HFF-Myc (cell line): Measurements from ENCODE around the gene SEPTIN2.
"Not testable (repeated sequence)": the region's sequence is repeated elsewhere in the genome, so short reads cannot be mapped to it uniquely, and the experiment has no call there.

Experiments used
- DNase-seq: peaks from one replicate; pipeline ENCODE4 v3.0.0-alpha.2; 2011; ENCODE audit warnings: low read depth; ENCODE audit errors: extremely low read depth
- H3K4me3 ChIP-seq: replicated peaks from 2 replicates; pipeline ENCODE4 v1.5.1; 2011; ENCODE audit warnings: low read depth, mild to moderate bottlenecking, control low read depth, low read length
- CTCF ChIP-seq: IDR thresholded peaks from 2 replicates; pipeline ENCODE4 v1.5.1; 2012; ENCODE audit warnings: mild to moderate bottlenecking, low read depth, low read length, control low read depth; ENCODE audit errors: missing control alignments

Gene SEPTIN2

GRCh38 chr2:241314226-241315092, 1.3 kb upstream of the SEPTIN2 start:
- DNase-seq, result no peak
- peak overlapping the region; percentile 90 for H3K4me3 ChIP-seq
- TF ChIP-seq CTCF, result no peak

- H3K4me3 ChIP-seq, result peak within 1 kb of the TSS; percentile 90
- peak; percentile 97 for DNase-seq
- peak; percentile 9 for TF ChIP-seq CTCF
Measured at GRCh38 chr2:241315093-241315878, 439 bp upstream of the SEPTIN2 start, which contains the start of gene HDLBP. Gene HDLBP, minus strand, starts transcription at chr2:241315672. Its CDS starts 48,803 bp downstream, at chr2:241266869.

GRCh38 chr2:241316825-241317224, 1.1 kb downstream of the SEPTIN2 start:
- H3K4me3 ChIP-seq, result peak overlapping the region; percentile 90
- DNase-seq, result no peak
- no peak for TF ChIP-seq CTCF

GRCh38 chr2:241317391-241317790, 1.7 kb downstream of the SEPTIN2 start:
- no peak for TF ChIP-seq CTCF
- no peak for DNase-seq
- peak overlapping the region; percentile 90 for H3K4me3 ChIP-seq

GRCh38 chr2:241318830-241319229, 3.1 kb downstream of the SEPTIN2 start:
- H3K4me3 ChIP-seq, result peak overlapping the region; percentile 90
- DNase-seq, result not testable (repeated sequence)

- TF ChIP-seq CTCF, result no peak
Measured at GRCh38 chr2:241320394-241320793, 4.7 kb downstream of the SEPTIN2 start.

GRCh38 chr2:241321033-241321432, 5.3 kb downstream of the SEPTIN2 start:
- no peak overlapping the region for H3K4me3 ChIP-seq
- TF ChIP-seq CTCF, result no peak

More at GRCh38 chr2:241320394-241320793, 4.7 kb downstream of the SEPTIN2 start:
- no peak overlapping the region for H3K4me3 ChIP-seq
- DNase-seq, result no peak

More at GRCh38 chr2:241321033-241321432, 5.3 kb downstream of the SEPTIN2 start:
- DNase-seq, result no peak
